ENCODE measurements around the gene UNC45B.

- TF ChIP-seq RAD21 (IDR thresholded peaks at IDR 0.05 in 1 of 2, conservative IDR thresholded peaks at IDR 0.05 in 1 of 2; ENCODE audit: low read depth in 2 of 2, low read length in 2 of 2) (no peak), CTCF (IDR thresholded peaks at IDR 0.05; ENCODE audit: control extremely low read depth in 1 of 3, insufficient read depth in 1 of 3, low read depth in 1 of 3, low read length in 3 of 3) (no peak)
Observed at GRCh38 chr17:35167666-35168065, 20.0 kb downstream of the UNC45B start.
